NCI-H1092 treated with DMSO at 0.1 percent for 48 hours (cell line): Measurements from ENCODE around the gene IL6R.

Experiments
- DNase-seq: peaks from one replicate; lab custom pipeline; 2025; lab: John Stamatoyannopoulos, UW

IL6R gene

GRCh38 chr1:154453574-154454352 lies 48.6 kb downstream of the IL6R start:
- DNase-seq: no peak

GRCh38 chr1:154454386-154455120 lies 49.4 kb downstream of the IL6R start:
- peak; percentile 13 for DNase-seq

- no peak for DNase-seq
These were observed 51.5 kb downstream of the IL6R start for GRCh38 chr1:154456631-154457030.

GRCh38 chr1:154459080-154459479 lies 53.9 kb downstream of the IL6R start:
- DNase-seq: no peak

GRCh38 chr1:154460695-154461260 lies 55.6 kb downstream of the IL6R start:
- no peak for DNase-seq

- no peak for DNase-seq
These were observed 58.4 kb downstream of the IL6R start for GRCh38 chr1:154463512-154463990.

GRCh38 chr1:154465621-154466195 lies 60.6 kb downstream of the IL6R start:
- no peak for DNase-seq

GRCh38 chr1:154466206-154466605 lies 61.1 kb downstream of the IL6R start:
- no peak for DNase-seq

GRCh38 chr1:154466921-154467417 lies 61.8 kb downstream of the IL6R start:
- no peak for DNase-seq

GRCh38 chr1:154467434-154468102 lies 62.4 kb downstream of the IL6R start:
- no peak for DNase-seq

- no peak for DNase-seq
These were observed 63.5 kb downstream of the IL6R start for GRCh38 chr1:154468535-154469250.

GRCh38 chr1:154469844-154470560 lies 64.9 kb downstream of the IL6R start:
- DNase-seq: no peak

- no peak for DNase-seq
These were observed 66.2 kb downstream of the IL6R start for GRCh38 chr1:154471304-154471703.

- no peak for DNase-seq
These were observed 69.7 kb downstream of the IL6R start for GRCh38 chr1:154474802-154475201.

GRCh38 chr1:154476791-154477190 lies 71.6 kb downstream of the IL6R start:
- DNase-seq: no peak

- DNase-seq: no peak
These were observed 72.9 kb downstream of the IL6R start for GRCh38 chr1:154478013-154478412.

- no peak for DNase-seq
These were observed 73.5 kb downstream of the IL6R start for GRCh38 chr1:154478639-154479038.

- DNase-seq: peak; percentile 78
These were observed 74.8 kb downstream of the IL6R start for GRCh38 chr1:154479764-154480421.

GRCh38 chr1:154481053-154481452 lies 75.9 kb downstream of the IL6R start:
- DNase-seq: no peak
